Mammary epithelial cell (primary cell): ENCODE measurements around the gene HSPA12A.

ENCODE experiments used
- CTCF ChIP-seq, 2 donors: IDR thresholded peaks in 1 of 2; conservative IDR thresholded peaks in 1 of 2; 2 replicates each; pipeline ENCODE4 v1.5.1; 2011 to 2012; ENCODE audit warnings: inconsistent platforms in 2 of 2, low read length in 2 of 2, mild to moderate bottlenecking in 2 of 2, control low read depth in 1 of 2, low read depth in 1 of 2; ENCODE audit not compliant: insufficient read depth in 1 of 2; ENCODE audit errors: extremely low read depth in 1 of 2
- EZH2 ChIP-seq: IDR thresholded peaks from 2 replicates; pipeline ENCODE4 v1.6.1; 2012; ENCODE audit warnings: low read length, inconsistent platforms, borderline replicate concordance

- TF ChIP-seq CTCF (conservative IDR thresholded peaks at IDR 0.05 in 1 of 2, IDR thresholded peaks at IDR 0.05 in 1 of 2; ENCODE audit: extremely low read depth in 1 of 2, insufficient read depth in 1 of 2, low read depth in 1 of 2, low read length in 2 of 2) (no peak), EZH2 (no peak)
These were observed 112.3 kb downstream of the HSPA12A start for GRCh38 chr10:116630020-116630419.
